Parathyroid adenoma (tissue), 2 donors: ENCODE results near the gene CTDP1.

ENCODE experiments used
- H2AFZ ChIP-seq: fragments of 300-600 bp; sonication (generic); one replicate; pipeline ENCODE4 v1.7.0; 2017; ENCODE audit warnings: antibody characterized with exemption, mild to moderate bottlenecking
- H3K27ac ChIP-seq: fragments of 300-600 bp; sonication (generic); one replicate; pipeline ENCODE4 v1.7.0; 2017
- H3K27me3 ChIP-seq: fragments of 300-600 bp; sonication (generic); one replicate; pipeline ENCODE4 v1.7.0; 2017; ENCODE audit warnings: low read length; ENCODE audit not compliant: control insufficient read depth, insufficient read depth
- H3K36me3 ChIP-seq: fragments of 300-600 bp; sonication (generic); one replicate; pipeline ENCODE4 v1.7.0; 2017; ENCODE audit warnings: low read length; ENCODE audit not compliant: control insufficient read depth, insufficient read depth
- H3K4me1 ChIP-seq: fragments of 300-600 bp; sonication (generic); one replicate; pipeline ENCODE4 v1.7.0; 2017; ENCODE audit warnings: control low read depth
- H3K4me2 ChIP-seq: fragments of 300-600 bp; sonication (generic); one replicate; pipeline ENCODE4 v1.7.0; 2017; ENCODE audit warnings: low read length
- H3K4me3 ChIP-seq: fragments of 300-600 bp; sonication (generic); one replicate; pipeline ENCODE4 v1.7.0; 2017; ENCODE audit warnings: low read depth, low read length
- H3K79me2 ChIP-seq: fragments of 300-600 bp; sonication (generic); one replicate; pipeline ENCODE4 v1.7.0; 2017; ENCODE audit warnings: control low read depth
- H3K9ac ChIP-seq: fragments of 300-600 bp; sonication (generic); one replicate; pipeline ENCODE4 v1.7.0; 2017; ENCODE audit warnings: mild to moderate bottlenecking
- H3K9me3 ChIP-seq: fragments of 300-600 bp; sonication (generic); one replicate; pipeline ENCODE4 v1.7.0; 2017; ENCODE audit warnings: low read length; ENCODE audit not compliant: control insufficient read depth
- TF ChIP-seq, protein P1 (sequence below): fragments of 300-600 bp; sonication (generic); IDR thresholded peaks from one replicate; pipeline ENCODE4 v1.7.0; 2017; ENCODE audit warnings: antibody characterized with exemption, mild to moderate bottlenecking
- donor health status: primary hyperparathyroidism.

The CTDP1 gene

DNA sequence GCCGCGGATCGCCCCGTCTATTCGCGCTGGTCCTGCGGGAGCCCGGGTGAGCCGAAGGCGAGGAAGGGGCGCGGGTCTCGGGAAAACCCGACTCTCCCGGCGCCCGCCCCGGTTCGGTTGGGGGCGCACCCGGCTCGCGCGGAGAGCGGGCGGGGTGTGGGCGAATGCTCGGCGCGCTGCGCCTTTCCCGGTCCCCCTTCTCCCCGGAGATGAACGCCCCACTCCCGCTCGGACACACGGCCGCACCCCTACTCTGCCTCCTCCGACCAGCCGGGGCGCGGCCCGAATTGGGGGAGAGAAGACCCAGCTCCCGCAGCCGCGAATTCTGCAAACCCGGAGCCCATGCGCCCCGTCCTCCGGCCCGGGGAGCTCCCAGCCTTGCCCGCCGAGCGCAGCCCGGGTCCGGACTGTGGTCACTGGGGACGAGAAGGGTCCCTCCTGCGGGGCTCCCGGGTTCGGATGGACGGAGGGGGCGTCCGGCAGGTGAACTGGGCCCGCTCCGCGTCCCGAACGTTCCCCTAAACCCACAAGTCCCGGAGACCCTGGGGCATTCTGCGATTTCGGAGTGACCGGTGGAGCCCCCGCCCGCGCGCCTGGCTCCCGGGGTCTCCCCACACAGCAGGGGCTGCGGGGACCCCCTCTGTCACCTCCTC is 118.9 kb downstream of the CTDP1 start:
- H3K79me2 ChIP-seq, result no peaks in the 10 kb centered on the region
- H3K4me2 ChIP-seq, result no peak overlapping the region
- TF ChIP-seq, protein P1, sequence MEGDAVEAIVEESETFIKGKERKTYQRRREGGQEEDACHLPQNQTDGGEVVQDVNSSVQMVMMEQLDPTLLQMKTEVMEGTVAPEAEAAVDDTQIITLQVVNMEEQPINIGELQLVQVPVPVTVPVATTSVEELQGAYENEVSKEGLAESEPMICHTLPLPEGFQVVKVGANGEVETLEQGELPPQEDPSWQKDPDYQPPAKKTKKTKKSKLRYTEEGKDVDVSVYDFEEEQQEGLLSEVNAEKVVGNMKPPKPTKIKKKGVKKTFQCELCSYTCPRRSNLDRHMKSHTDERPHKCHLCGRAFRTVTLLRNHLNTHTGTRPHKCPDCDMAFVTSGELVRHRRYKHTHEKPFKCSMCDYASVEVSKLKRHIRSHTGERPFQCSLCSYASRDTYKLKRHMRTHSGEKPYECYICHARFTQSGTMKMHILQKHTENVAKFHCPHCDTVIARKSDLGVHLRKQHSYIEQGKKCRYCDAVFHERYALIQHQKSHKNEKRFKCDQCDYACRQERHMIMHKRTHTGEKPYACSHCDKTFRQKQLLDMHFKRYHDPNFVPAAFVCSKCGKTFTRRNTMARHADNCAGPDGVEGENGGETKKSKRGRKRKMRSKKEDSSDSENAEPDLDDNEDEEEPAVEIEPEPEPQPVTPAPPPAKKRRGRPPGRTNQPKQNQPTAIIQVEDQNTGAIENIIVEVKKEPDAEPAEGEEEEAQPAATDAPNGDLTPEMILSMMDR, result no peak
- H3K27me3 ChIP-seq, result peaks cover 5% of the 10 kb centered on the region
- no peak overlapping the region for H3K27ac ChIP-seq
- no peak overlapping the region for H3K4me3 ChIP-seq
- H3K4me1 ChIP-seq, result no peaks in the 10 kb centered on the region
- H3K9me3 ChIP-seq, result no peaks in the 10 kb centered on the region
- no peak overlapping the region for H3K9ac ChIP-seq
- no peaks in the 10 kb centered on the region for H3K36me3 ChIP-seq
- H2AFZ ChIP-seq, result no peak overlapping the region

DNA sequence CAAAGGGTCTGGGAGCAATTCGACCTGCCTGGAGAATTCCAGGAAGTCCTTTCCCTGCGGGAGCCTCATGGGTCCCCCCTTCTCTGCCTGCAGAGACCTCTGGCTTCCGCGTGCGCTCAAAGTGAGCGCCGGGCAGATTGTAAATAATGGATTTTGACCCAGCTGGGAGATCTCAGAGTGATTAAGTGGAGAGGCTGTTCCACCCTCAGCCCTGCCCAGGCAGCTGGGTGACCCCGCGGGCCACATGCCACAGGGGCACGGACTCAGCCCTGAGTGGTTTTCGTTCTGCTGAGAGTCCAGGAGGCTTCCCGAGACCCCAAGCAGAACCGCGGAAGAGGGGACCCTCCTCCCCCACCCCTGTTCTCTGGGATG is 119.4 kb downstream of the CTDP1 start:
- TF ChIP-seq, protein P1, result no peak
- H3K4me3 ChIP-seq, result no peak overlapping the region
- H3K9me3 ChIP-seq, result no peaks in the 10 kb centered on the region
- H3K36me3 ChIP-seq, result no peaks in the 10 kb centered on the region
- H3K27ac ChIP-seq, result no peak overlapping the region
- no peak overlapping the region for H3K9ac ChIP-seq
- no peaks in the 10 kb centered on the region for H3K4me1 ChIP-seq
- H3K79me2 ChIP-seq, result no peaks in the 10 kb centered on the region
- no peak overlapping the region for H3K4me2 ChIP-seq
- peaks cover 5% of the 10 kb centered on the region for H3K27me3 ChIP-seq
- no peak overlapping the region for H2AFZ ChIP-seq

DNA sequence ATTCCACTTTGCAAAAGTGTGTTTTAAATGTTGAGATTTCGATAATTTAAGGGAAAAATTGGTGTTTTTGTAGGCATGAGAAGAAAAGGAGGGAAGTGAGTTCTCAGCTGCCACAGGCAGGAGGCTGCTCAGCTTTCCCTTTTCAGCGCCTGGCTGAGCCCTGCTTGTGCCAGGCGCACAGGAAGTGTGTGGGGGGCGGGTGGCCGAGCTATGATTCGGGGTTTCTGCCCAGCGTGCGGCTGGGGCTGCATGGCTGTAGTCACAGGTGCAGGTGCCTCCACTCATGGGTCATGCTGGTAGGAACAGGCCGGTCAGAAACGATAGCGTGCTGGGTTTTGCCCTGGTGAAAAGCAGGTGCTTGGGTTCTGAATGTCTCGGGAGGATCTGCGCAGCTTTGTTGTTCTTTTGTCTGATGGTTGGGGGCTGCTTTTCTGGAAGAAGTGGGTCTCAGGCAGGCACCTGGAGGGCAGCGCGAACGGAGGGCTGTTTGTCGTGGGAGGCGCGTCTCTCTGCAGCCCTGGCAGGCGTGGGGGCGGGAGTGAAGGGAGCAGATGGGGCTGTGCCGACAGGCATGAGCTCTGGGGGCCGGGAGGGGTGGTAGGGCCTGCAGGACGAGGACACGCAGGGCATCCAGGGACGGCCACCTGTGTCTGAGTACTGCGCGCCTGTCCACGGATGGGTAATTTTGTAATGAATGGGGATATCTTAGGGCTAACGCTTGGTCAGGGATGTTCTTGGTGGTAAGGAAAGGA is 120.2 kb downstream of the CTDP1 start:
- Histone ChIP-seq H3K9ac (no peak overlapping the region), H3K27ac (no peak overlapping the region), H3K79me2 (no peaks in the 10 kb centered on the region), H3K27me3 (peaks cover 5% of the 10 kb centered on the region), H2AFZ (no peak overlapping the region), H3K36me3 (no peaks in the 10 kb centered on the region), H3K4me1 (no peaks in the 10 kb centered on the region), H3K4me2 (no peak overlapping the region), H3K9me3 (no peaks in the 10 kb centered on the region), H3K4me3 (no peak overlapping the region)
- TF ChIP-seq, protein P1, result no peak

DNA sequence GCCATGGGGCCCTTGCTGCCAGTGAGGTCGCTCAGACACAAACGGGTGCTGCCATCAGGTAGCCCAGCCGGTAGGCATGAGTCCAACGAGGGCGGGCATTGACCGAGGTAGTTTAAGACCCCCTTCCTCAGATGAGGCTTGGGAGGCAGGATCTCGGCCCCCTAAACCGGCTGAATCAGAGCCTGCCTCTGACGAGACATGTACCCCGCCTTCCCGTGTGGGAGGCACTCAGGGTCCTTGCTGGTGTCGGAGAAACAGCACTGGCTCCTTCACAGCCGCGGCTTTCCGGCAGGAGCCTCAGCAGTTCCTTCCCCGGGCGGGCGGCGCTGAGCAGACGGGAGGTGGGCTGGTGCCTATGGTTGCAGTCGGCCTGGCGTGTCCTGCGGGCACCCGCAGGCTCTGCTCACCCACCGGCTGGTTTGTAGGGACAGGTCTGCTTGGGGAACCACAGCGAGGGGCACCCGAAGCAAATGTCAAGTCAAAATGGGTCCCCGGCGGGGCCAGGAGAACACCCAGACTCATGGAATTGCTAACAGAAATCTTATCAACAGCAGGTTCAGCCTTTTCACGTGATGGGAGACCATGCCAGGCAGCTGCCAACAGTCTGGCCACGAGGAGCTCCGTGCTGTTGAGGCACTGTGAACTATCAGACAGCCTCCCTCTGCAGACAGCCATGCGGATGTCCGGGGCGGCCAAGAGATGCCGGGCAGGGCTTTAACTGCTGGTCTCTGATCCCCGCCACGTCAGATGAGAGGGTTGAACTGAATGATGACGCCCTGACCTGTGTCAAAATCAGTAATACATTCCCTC is 121.0 kb downstream of the CTDP1 start:
- no peak overlapping the region for H3K9ac ChIP-seq
- no peaks in the 10 kb centered on the region for H3K36me3 ChIP-seq
- TF ChIP-seq, protein P1, result no peak
- H3K27me3 ChIP-seq, result peaks cover 5% of the 10 kb centered on the region
- H3K27ac ChIP-seq, result no peak overlapping the region
- H3K9me3 ChIP-seq, result no peaks in the 10 kb centered on the region
- H2AFZ ChIP-seq, result no peak overlapping the region
- H3K79me2 ChIP-seq, result no peaks in the 10 kb centered on the region
- no peak overlapping the region for H3K4me2 ChIP-seq
- H3K4me1 ChIP-seq, result no peaks in the 10 kb centered on the region
- H3K4me3 ChIP-seq, result no peak overlapping the region
